HUES6 (cell line): Measurements from ENCODE around the gene RNF148.

ENCODE experiments used
- H3K27ac ChIP-seq: 2 replicates; pipeline ENCODE4 v1.7.0; 2013; ENCODE audit warnings: low read depth, mild to moderate bottlenecking, low read length, inconsistent platforms
- H3K27me3 ChIP-seq: 2 replicates; pipeline ENCODE4 v1.6.1; 2013; ENCODE audit warnings: low read length; ENCODE audit not compliant: control insufficient read depth, insufficient read depth
- H3K36me3 ChIP-seq: 2 replicates; pipeline ENCODE4 v1.6.1; 2013; ENCODE audit warnings: low read length; ENCODE audit not compliant: control insufficient read depth, insufficient read depth
- H3K4me1 ChIP-seq: 2 replicates; pipeline ENCODE4 v1.6.1; 2013; ENCODE audit warnings: low read length; ENCODE audit not compliant: control insufficient read depth, insufficient read depth
- H3K4me3 ChIP-seq: 2 replicates; pipeline ENCODE4 v1.5.1; 2013; ENCODE audit warnings: low read depth, low read length
- H3K9ac ChIP-seq: one replicate; pipeline ENCODE4 v1.6.1; 2013; ENCODE audit warnings: mild to moderate bottlenecking, low read length
- H3K9me3 ChIP-seq: 2 replicates; pipeline ENCODE4 v1.6.1; 2013; ENCODE audit warnings: low read depth, low read length; ENCODE audit not compliant: control insufficient read depth, insufficient read depth

RNF148 gene

DNA sequence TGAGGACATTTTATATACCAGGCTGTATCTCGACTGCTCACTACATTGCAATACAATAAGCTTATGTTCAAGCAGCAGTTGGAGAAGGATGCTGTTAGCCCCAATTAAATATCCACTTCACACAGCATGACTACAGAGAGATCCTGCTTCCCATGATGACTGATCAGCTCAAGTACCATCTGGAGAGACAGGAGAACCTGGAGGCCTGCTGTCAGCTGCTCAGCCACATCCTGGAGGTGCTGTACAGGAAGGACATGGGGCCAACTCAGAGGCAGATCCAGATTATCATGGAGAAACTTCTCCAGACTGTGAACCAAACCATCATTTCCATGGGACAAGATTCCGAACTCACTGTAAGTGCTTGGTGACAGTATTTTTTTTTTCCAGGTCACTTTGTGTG is 26.3 kb downstream of the RNF148 start:
- Histone ChIP-seq H3K36me3 (no peaks in the 10 kb centered on the region), H3K9me3 (peaks cover 18% of the 10 kb centered on the region), H3K27ac (no peak overlapping the region), H3K4me3 (no peak overlapping the region), H3K27me3 (no peaks in the 10 kb centered on the region), H3K4me1 (peaks cover 31% of the 10 kb centered on the region), H3K9ac (no peak overlapping the region)

DNA sequence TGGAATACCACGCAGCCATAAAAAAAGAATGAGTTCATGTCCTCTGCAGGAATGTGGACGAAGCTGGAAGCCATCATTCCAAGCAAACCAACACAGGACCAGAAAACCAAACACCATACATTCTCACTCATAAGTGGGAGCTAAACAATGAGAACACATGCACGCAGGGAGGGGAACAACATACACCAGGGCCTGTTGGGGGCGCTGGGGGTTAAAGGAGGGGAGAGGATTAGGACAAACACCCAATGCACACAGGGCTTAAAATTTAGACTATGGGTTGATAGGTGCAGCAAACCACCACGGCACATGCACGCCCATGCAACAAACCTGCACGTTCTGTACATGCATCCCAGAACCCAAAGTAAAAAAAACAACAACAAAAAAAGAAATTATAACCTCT is 27.1 kb downstream of the RNF148 start:
- Histone ChIP-seq H3K9ac (no peak overlapping the region), H3K27ac (no peak overlapping the region), H3K4me3 (no peak overlapping the region), H3K9me3 (peaks cover 18% of the 10 kb centered on the region), H3K27me3 (no peaks in the 10 kb centered on the region), H3K36me3 (no peaks in the 10 kb centered on the region), H3K4me1 (peaks cover 32% of the 10 kb centered on the region)

DNA sequence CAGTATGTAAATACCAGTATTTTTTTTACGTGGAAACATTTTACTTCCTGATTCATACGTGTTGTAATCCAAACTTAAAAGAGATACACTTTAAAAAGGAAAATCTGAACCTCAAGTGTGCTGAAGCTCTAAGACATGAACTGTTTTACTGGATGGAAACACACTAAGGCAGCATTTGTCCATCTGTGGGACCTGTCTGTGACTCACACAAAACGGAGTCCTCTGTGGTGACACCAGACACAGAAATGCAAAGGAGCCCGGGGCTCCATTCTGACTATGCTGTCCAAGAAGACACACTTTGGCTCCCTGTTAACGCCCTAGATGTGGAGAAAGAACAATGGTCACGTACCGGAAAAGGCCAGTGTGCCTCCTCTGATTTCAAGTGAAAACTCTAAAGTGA is 27.7 kb downstream of the RNF148 start:
- no peak overlapping the region for H3K4me3 ChIP-seq
- no peak overlapping the region for H3K27ac ChIP-seq
- H3K27me3 ChIP-seq, result no peaks in the 10 kb centered on the region
- no peak overlapping the region for H3K9ac ChIP-seq
- H3K36me3 ChIP-seq, result no peaks in the 10 kb centered on the region
- peaks cover 14% of the 10 kb centered on the region for H3K9me3 ChIP-seq
- peaks cover 31% of the 10 kb centered on the region for H3K4me1 ChIP-seq

DNA sequence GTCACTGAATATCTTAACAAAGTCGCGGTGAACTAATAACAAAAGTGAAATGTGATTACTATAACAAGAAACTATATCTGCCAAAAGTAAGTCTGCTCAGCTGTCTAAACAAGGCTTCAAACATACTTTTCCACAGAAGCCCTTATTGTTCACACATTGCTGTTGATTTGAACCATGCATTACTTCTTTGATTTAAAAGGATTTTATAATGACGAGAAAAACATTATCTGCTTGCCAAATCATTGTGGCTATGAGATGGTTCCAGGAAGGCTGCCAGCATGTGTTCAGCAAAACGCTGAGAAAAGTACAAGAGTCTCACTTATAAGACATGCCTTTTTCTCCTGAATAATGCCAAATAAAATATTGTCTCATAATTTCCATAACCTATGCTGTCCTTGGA is 28.2 kb downstream of the RNF148 start:
- H3K4me3 ChIP-seq, result no peak overlapping the region
- H3K9ac ChIP-seq, result no peak overlapping the region
- H3K36me3 ChIP-seq, result no peaks in the 10 kb centered on the region
- H3K4me1 ChIP-seq, result peaks cover 26% of the 10 kb centered on the region
- peaks cover 10% of the 10 kb centered on the region for H3K9me3 ChIP-seq
- no peak overlapping the region for H3K27ac ChIP-seq
- H3K27me3 ChIP-seq, result no peaks in the 10 kb centered on the region

DNA sequence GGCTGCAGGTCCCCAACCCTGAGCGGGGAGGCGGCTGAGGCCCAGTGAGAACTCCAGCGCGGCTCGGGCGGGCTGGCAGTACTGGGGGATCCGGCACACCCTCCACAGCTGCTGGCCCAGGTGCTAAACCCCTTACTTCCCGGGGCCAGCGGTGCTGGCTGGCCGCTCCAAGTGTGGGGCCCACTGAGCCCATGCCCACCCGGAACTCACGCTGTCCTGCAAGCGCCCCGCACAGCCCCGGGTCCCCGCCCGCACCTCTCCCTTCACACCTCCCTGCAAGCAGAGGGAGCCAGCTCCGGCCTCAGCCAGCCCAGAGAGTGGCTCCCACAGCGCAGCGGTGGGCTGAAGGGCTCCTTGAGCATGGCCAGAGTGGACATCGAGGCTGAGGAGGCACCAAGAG is 28.8 kb downstream of the RNF148 start:
- peaks cover 10% of the 10 kb centered on the region for H3K9me3 ChIP-seq
- no peak overlapping the region for H3K9ac ChIP-seq
- H3K4me1 ChIP-seq, result peaks cover 25% of the 10 kb centered on the region; the same call in 1 of the 2 replicates
- no peaks in the 10 kb centered on the region for H3K36me3 ChIP-seq
- H3K27me3 ChIP-seq, result no peaks in the 10 kb centered on the region
- H3K27ac ChIP-seq, result no peak overlapping the region
- H3K4me3 ChIP-seq, result no peak overlapping the region

DNA sequence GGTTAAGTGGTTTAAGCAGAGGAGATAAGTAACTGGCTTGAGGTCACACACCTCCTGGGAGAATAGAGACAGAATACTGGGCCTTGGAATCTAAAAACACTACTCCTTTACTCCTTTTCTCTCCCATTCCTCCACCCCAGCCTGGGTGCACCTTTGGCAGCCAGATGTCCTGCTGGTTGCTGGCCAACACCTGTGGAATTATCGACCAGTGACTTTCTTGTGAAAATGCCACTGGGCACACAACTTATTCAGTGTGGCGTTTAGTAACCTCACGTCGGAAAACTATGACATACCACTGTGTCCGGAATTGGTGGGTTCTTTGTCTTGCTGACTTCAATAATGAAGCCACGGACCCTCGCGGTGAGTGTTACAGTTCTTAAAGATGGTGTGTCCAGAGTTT is 30.2 kb downstream of the RNF148 start:
- Histone ChIP-seq H3K4me1 (peaks cover 13% of the 10 kb centered on the region; the same call in 1 of the 2 replicates), H3K9ac (no peak overlapping the region), H3K36me3 (no peaks in the 10 kb centered on the region), H3K27me3 (no peaks in the 10 kb centered on the region), H3K27ac (no peak overlapping the region), H3K4me3 (no peak overlapping the region), H3K9me3 (peaks cover 7% of the 10 kb centered on the region)

DNA sequence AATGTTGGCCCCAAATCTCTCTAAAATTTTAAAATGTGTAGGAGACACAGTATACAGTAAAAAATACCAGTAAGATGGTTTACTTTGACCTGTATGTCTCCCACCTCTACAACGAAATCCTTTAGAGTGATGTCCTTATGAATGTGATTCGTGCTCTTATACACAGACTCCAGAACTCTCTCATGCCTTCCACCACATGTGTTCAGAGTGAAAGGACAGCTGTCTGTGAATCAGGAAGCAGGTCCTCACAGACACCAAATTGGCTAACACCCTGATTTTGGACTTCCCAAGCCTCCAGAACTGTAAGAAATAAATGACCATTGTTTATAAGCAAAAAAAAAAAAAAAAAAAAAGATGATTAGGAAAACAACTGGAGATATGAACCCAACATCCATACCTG is 39.0 kb downstream of the RNF148 start:
- H3K27me3 ChIP-seq, result no peaks in the 10 kb centered on the region
- no peaks in the 10 kb centered on the region; the same call in 1 of the 2 replicates for H3K4me1 ChIP-seq
- H3K27ac ChIP-seq, result no peak overlapping the region
- no peaks in the 10 kb centered on the region for H3K36me3 ChIP-seq
- H3K9me3 ChIP-seq, result no peaks in the 10 kb centered on the region
- no peak overlapping the region for H3K9ac ChIP-seq
- H3K4me3 ChIP-seq, result no peak overlapping the region

DNA sequence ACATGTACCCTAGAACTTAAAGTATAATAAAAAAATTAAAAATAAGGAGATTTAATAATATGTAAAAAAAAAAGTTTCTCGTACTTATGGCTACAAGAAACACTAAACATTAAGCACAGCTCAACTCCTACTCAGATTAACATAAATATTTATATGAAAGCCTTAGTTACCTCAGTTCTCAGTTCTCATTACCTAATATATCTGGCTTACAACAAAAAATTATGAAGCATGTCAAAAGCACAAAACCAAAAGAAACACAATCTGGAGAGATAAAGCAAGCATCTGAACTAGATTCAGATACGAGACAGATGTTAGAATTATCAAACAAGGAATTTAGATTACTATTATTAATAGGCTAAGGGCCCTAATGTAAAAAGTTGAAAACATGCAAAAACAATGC is 43.9 kb downstream of the RNF148 start:
- no peaks in the 10 kb centered on the region for H3K36me3 ChIP-seq
- no peak overlapping the region for H3K27ac ChIP-seq
- H3K9me3 ChIP-seq, result no peaks in the 10 kb centered on the region
- no peak overlapping the region for H3K9ac ChIP-seq
- no peaks in the 10 kb centered on the region for H3K27me3 ChIP-seq
- no peaks in the 10 kb centered on the region for H3K4me1 ChIP-seq
- H3K4me3 ChIP-seq, result no peak overlapping the region

DNA sequence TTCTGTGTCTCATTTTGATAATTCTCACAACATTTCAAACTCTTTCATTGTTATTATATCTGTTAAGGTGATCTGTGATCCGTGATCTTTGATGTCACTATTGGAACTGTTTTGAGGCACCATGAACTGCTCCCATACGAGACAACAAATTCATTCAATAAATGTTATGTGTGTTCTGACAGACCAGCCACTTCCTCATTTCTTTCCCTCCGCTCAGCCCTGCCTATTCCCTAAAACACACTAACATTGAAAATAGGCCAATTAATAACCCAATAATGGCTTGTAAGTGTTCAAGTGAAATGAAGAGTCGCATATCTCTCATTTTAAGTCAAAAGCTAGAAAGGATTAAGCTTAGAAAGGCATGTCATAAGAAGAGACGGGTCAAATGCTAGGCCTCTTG is 49.0 kb downstream of the RNF148 start:
- Histone ChIP-seq H3K27me3 (no peaks in the 10 kb centered on the region), H3K9me3 (no peaks in the 10 kb centered on the region), H3K4me3 (no peak overlapping the region), H3K4me1 (no peaks in the 10 kb centered on the region), H3K36me3 (no peaks in the 10 kb centered on the region), H3K9ac (no peak overlapping the region), H3K27ac (no peak overlapping the region)

DNA sequence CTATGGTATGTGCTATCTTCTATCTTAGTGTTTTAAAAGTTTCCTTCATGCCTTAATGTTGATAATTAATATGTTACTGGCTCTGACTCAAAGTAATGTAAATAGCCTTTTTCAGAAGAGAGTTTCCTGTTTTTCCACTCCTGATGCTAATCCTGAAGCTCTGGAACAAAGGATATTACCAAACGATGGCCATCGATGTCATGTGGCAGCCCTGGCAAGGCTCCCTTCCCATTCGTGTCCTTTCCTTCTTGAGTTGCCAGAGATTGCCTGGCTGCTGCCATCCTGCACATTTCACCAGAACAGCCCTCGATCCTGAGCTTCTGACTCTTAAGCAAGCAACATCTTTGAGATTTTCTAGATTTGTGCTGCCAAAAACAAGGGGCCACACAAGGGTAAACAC is 49.8 kb downstream of the RNF148 start:
- Histone ChIP-seq H3K27me3 (no peaks in the 10 kb centered on the region), H3K36me3 (no peaks in the 10 kb centered on the region), H3K4me1 (no peaks in the 10 kb centered on the region), H3K27ac (no peak overlapping the region), H3K4me3 (no peak overlapping the region), H3K9me3 (no peaks in the 10 kb centered on the region), H3K9ac (no peak overlapping the region)
